Sigmoid colon (tissue), 7 donors: ENCODE data around the gene RAB3B. TPM values are rescaled to one million over a fixed set of nuclear protein-coding genes. Genes with fewer than 3 reads are reported as not detected.
"Not testable (repeated sequence)": the region's sequence is repeated elsewhere in the genome, so short reads cannot be mapped to it uniquely, and the experiment has no call there.

Experiments used
- DNase-seq: peaks from one replicate; pipeline ENCODE4 v3.0.0-alpha.2; 2019
- H3K27ac ChIP-seq, 4 donors: fragments of 200-600 bp; sonication (generic); one replicate each; pipeline ENCODE4 v1.5.1; 2016 to 2019; ENCODE audit warnings: mild to moderate bottlenecking in 1 of 4
- H3K27me3 ChIP-seq, 3 donors: fragments of 200-600 bp; sonication (generic); one replicate each; pipeline ENCODE4 v1.5.1; 2019; ENCODE audit warnings: mild to moderate bottlenecking in 1 of 3
- H3K36me3 ChIP-seq, 4 donors: fragments of 200-600 bp; sonication (generic); one replicate each; pipeline ENCODE4 v1.5.1; 2016 to 2019
- H3K4me1 ChIP-seq, 4 donors: fragments of 200-600 bp; sonication (generic); one replicate each; pipeline ENCODE4 v1.5.1; 2017 to 2019
- H3K4me3 ChIP-seq, 4 donors: fragments of 200-600 bp; sonication (generic); one replicate each; pipeline ENCODE4 v1.5.1; 2017 to 2019; ENCODE audit warnings: mild to moderate bottlenecking in 2 of 4, moderate library complexity in 1 of 4
- H3K9me3 ChIP-seq, 4 donors: fragments of 200-600 bp in 3 of 4; sonication (generic) in 3 of 4; one replicate each; pipeline versions ENCODE4 v1.5.1 to v1.6.1; 2013 to 2019
- EP300 ChIP-seq, 4 donors: sonication (generic); formaldehyde crosslinking; IDR thresholded peaks; one replicate each; pipeline ENCODE4 v1.6.1; 2017; ENCODE audit warnings: antibody characterized with exemption in 4 of 4
- POLR2A ChIP-seq, 2 donors: fragments of 450-650 bp; IDR thresholded peaks; one replicate each; pipeline ENCODE4 v1.6.1; 2016; ENCODE audit warnings: antibody characterized with exemption in 2 of 2, mild to moderate bottlenecking in 2 of 2, moderate library complexity in 2 of 2
- POLR2AphosphoS5 ChIP-seq, 4 donors: sonication (generic); formaldehyde crosslinking; IDR thresholded peaks; one replicate each; pipeline ENCODE4 v1.6.1; 2017; ENCODE audit warnings: antibody characterized with exemption in 4 of 4
- WGBS, 2 donors: extraction: QIAGEN DNeasy Blood & Tissue Kit; methylation state at CpG; one replicate each; pipeline ENCODE4 v1.1.7; 2013; 5-methylcytosine and 5-hydroxymethylcytosine counted together
- intact Hi-C: fragments of 100-400 bp; cut with DNase I; formaldehyde crosslinking; loops from one replicate; pipeline ENCODE4 v1.15.1; 2023
- polyA plus RNA-seq, 3 donors: library from polyadenylated mRNA; stranded (reverse); fragments of 200-250 nt; gene quantifications; one replicate each; pipeline ENCODE4 v1.2.3, GENCODE V29; 2013
- total RNA-seq, 4 donors: library from RNA; depleted of rRNA; stranded (reverse); fragments of >200 nt; gene quantifications; one replicate each; pipeline ENCODE4 v1.1.0, GENCODE V29; 2016
- TF ChIP-seq, protein P1 (sequence below), 4 experiments: fragments of 450-650 bp in 3 of 4; fragments of 200-600 bp in 1 of 4; IDR thresholded peaks; one replicate each; pipeline ENCODE4 v1.5.1; 2016 to 2019; ENCODE audit warnings: antibody characterized with exemption in 4 of 4, mild to moderate bottlenecking in 3 of 4, moderate library complexity in 2 of 4
- donor health status: healthy with polysubstance abuse.
- donor health status: Bipolar disorder and iron deficiency.
- donor health status: healthy.

RAB3B gene
- total and polyA plus RNA-seq, 7 donors: 1.5 to 4.3 (median 3.1) TPM

DNA sequence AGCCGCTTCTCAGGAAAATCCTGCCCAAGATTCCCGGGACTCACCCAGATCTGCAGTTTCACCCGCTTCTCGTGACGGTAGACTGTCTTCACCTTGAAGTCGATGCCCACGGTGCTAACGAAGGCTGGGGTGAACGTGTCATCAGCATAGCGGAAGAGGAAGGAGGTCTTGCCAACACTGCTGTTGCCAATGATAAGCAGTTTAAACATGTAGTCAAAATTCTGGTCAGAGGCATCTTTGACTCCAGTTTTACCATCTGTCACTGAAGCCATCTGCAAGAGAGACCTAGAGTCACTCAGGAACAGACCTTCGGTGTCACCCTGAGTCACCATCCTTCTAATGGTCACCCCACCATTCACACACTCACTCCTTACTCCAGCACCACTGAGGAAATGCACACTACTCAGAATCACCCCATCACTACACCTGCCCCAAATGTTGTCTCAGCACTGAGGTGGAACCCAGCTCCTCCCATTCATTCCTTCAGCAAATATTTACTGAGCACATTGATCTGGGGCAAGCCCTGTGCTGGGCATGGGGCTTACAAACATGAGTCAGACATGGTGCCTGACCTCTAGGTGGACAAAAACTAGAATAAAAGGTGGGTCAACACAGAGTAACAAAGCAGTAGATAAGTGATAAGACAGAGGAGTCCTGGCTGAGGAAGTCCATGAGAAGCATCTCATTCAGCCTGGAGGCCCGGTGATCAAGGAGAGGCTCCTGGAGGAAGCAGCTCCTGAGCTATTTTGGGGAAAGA is 13.5 kb downstream of the RAB3B start:
- DNase-seq: no peak
- Histone ChIP-seq H3K4me3 (no peak overlapping the region), H3K27ac (no peak overlapping the region), H3K36me3 (no peaks in the 10 kb centered on the region), H3K27me3 (no peaks in the 10 kb centered on the region), H3K4me1 (no peaks in the 10 kb centered on the region), H3K9me3 (no peaks in the 10 kb centered on the region)
- 88 to 90% methylated on average over 12 of the region's 12 CpGs for WGBS, 2 donors
- TF ChIP-seq, protein P1, sequence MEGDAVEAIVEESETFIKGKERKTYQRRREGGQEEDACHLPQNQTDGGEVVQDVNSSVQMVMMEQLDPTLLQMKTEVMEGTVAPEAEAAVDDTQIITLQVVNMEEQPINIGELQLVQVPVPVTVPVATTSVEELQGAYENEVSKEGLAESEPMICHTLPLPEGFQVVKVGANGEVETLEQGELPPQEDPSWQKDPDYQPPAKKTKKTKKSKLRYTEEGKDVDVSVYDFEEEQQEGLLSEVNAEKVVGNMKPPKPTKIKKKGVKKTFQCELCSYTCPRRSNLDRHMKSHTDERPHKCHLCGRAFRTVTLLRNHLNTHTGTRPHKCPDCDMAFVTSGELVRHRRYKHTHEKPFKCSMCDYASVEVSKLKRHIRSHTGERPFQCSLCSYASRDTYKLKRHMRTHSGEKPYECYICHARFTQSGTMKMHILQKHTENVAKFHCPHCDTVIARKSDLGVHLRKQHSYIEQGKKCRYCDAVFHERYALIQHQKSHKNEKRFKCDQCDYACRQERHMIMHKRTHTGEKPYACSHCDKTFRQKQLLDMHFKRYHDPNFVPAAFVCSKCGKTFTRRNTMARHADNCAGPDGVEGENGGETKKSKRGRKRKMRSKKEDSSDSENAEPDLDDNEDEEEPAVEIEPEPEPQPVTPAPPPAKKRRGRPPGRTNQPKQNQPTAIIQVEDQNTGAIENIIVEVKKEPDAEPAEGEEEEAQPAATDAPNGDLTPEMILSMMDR (IDR thresholded peaks at IDR 0.05): no peak
- TF ChIP-seq POLR2AphosphoS5 (IDR thresholded peaks at IDR 0.05) (no peak), EP300 (IDR thresholded peaks at IDR 0.05) (no peak), POLR2A (IDR thresholded peaks at IDR 0.05) (no peak)
- intact Hi-C loops: no loop called here

DNA sequence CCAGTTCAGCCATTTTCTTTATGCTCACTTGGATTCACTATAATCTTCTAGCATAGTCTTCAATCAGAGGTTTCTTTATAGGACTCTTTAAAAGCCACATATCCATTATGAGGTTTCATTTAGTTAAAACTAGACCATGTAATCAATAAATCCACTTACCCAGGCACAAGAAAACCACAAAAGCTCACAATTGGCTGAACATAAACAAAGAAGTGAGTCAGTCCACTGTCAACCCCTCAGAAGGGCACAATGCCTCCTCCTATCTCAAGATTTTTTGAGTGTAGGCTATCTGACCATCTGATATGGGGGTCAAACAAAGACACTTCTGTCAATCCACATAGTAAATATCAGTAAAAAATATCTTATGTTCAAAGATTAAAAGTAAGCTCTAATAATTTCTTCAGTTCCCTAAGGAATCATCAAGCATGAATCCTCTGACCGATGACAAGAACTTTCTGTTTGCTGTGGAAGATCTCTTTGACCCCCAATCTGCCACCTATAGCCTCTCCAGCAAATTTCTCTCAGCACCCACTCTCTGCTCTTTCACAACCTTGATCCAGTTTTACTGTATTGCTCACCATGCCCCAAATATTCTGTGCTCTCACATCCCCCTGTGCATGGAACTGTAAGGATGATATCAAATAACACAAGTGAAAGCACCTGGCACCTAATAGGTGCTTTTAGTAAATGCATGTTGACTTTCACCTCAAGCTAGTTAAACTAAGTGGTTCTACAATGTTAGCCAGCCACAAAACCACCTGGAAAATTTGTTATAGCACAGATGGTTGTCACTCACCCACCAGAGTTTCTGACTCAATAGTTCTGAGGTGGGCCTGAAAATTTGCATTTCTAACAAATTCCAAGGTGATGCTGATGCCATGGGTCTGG is 16.7 kb downstream of the RAB3B start:
- WGBS, 2 donors: 85 to 92% methylated on average over 1 of the region's 1 CpG
- no peak overlapping the region for H3K4me3 ChIP-seq
- H3K27me3 ChIP-seq: no peaks in the 10 kb centered on the region
- intact Hi-C loops: no loop called here
- H3K4me1 ChIP-seq: no peaks in the 10 kb centered on the region
- H3K36me3 ChIP-seq: no peaks in the 10 kb centered on the region
- TF ChIP-seq POLR2A (IDR thresholded peaks at IDR 0.05) (no peak), POLR2AphosphoS5 (IDR thresholded peaks at IDR 0.05) (no peak), EP300 (IDR thresholded peaks at IDR 0.05) (no peak)
- TF ChIP-seq, protein P1 (IDR thresholded peaks at IDR 0.05): no peak
- no peaks in the 10 kb centered on the region for H3K9me3 ChIP-seq
- no peak for DNase-seq
- H3K27ac ChIP-seq: no peak overlapping the region

DNA sequence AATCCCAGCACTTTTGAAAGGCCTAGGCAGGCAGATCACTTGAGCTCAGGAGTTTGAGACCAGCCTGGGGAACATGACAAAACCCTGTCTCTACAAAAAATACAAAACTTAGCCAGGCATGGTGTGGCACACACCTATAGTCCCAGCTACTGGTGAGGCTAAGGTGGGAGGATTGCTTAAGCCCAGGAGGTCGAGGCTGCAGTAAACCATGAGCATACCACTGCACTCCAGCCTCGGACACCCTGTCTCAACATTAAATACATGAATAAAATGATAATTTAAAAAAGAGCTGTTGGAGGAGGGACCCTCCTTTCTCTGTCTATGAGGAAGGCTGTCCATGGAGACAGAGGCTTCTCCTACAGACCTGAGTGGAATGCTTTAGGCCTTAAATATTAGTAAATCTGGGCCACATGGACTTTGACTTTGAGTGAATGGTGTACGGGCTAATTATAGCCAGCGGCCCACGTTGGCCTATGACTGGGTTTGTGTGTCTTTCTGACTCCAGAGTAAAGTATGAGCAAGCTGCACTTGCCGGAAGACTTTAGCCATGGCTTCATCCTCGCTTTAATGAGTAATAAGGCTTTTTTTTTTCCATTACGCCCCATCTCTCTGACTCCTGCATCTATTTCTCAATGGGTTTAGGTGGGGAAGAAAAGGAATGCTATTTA is 21.3 kb downstream of the RAB3B start:
- WGBS, 2 donors: 68 to 82% methylated on average over 8 of the region's 8 CpGs
- Histone ChIP-seq H3K36me3 (no peaks in the 10 kb centered on the region), H3K27me3 (peaks cover 0 to 1% (median 0%) of the 10 kb centered on the region in 3 donors), H3K4me3 (no peak overlapping the region), H3K4me1 (no peaks in the 10 kb centered on the region), H3K9me3 (no peaks in the 10 kb centered on the region), H3K27ac (no peak overlapping the region)
- intact Hi-C loops: no loop called here
- no peak for DNase-seq
- no peak for TF ChIP-seq EP300 (IDR thresholded peaks at IDR 0.05)
- TF ChIP-seq, protein P1 (IDR thresholded peaks at IDR 0.05): no peak
- no peak for TF ChIP-seq POLR2AphosphoS5 (IDR thresholded peaks at IDR 0.05)
- TF ChIP-seq POLR2A (IDR thresholded peaks at IDR 0.05): no peak

DNA sequence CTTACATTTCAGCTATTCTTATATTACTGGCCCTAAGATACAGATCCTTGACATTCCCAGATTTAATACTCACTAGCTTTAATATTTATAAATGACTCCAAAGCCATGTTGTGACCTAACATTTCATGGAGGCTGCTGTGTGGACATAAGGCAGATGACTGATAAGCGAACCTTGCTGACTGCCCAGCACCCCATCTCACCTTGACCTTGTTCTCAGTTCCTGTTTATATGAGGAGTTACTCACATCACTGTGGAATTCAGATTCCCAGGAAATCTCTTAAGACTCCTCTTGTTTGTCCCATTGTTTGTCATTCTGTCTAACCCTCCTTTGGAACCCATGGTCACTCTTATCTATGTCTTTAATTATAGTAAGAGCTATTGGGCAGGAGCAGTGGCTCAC is 21.9 kb downstream of the RAB3B start:
- TF ChIP-seq, protein P1 (IDR thresholded peaks at IDR 0.05): no peak
- TF ChIP-seq POLR2A (IDR thresholded peaks at IDR 0.05) (no peak), EP300 (IDR thresholded peaks at IDR 0.05) (no peak), POLR2AphosphoS5 (IDR thresholded peaks at IDR 0.05) (no peak)
- Histone ChIP-seq H3K4me1 (no peaks in the 10 kb centered on the region), H3K4me3 (no peak overlapping the region), H3K27me3 (peaks cover 0 to 7% (median 0%) of the 10 kb centered on the region in 3 donors), H3K36me3 (no peaks in the 10 kb centered on the region), H3K27ac (no peak overlapping the region), H3K9me3 (no peaks in the 10 kb centered on the region)
- intact Hi-C loops: no loop called here
- no peak for DNase-seq
- WGBS, 2 donors: 91% methylated on average over 1 of the region's 1 CpG

DNA sequence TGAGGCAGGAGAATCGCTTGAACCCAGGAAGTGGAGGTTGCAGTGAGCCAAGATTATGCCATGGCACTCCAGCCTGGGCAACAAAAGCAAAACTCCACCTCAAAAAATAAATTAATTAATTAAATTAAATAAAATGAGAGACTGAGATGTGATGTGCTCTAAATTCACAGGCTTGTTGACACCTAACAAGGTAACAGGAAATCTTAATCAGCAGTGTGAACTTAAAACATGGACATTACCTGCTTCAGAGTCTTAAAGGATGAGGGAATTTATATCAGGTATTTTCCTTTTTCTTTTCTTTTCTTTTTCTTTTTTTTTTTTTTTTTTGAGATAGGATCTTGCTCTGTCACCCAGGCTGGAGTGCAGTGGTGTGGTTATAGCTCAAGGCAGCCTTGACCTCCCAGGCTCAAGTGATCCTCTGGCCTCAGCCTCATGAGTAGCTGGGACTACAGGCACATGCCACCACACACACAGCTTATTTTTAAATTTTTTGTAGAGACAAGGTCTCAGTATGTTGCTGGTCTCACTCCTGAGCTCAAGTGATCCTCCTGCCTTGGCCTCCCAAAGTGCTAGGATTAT is 23.2 kb downstream of the RAB3B start:
- H3K4me1 ChIP-seq, H3K4me3 ChIP-seq, H3K36me3 ChIP-seq, H3K27me3 ChIP-seq, H3K27ac ChIP-seq, intact Hi-C loops, DNase-seq, H3K9me3 ChIP-seq: not testable (repeated sequence)
- WGBS, 2 donors: 96 to 100% methylated on average over 1 of the region's 1 CpG
